IPS-15b (cell line): Measurements from ENCODE around the gene CENPS.
"Not testable (repeated sequence)": the region's sequence is repeated elsewhere in the genome, so short reads cannot be mapped to it uniquely, and the experiment has no call there.

Source experiments
- H3K27me3 ChIP-seq: one replicate; pipeline ENCODE4 v1.6.1; 2013; ENCODE audit warnings: low read length; ENCODE audit not compliant: control insufficient read depth, insufficient read depth
- H3K36me3 ChIP-seq: one replicate; pipeline ENCODE4 v1.6.1; 2013; ENCODE audit warnings: low read length; ENCODE audit not compliant: control insufficient read depth, insufficient read depth
- H3K4me1 ChIP-seq: one replicate; pipeline ENCODE4 v1.6.1; 2013; ENCODE audit warnings: mild to moderate bottlenecking, low read length; ENCODE audit not compliant: control insufficient read depth, insufficient read depth
- H3K4me3 ChIP-seq: one replicate; pipeline ENCODE4 v1.5.1; 2013; ENCODE audit warnings: low read depth, low read length
- H3K9ac ChIP-seq: one replicate; pipeline ENCODE4 v1.6.1; 2013; ENCODE audit warnings: low read depth, mild to moderate bottlenecking, low read length
- H3K9me3 ChIP-seq: one replicate; pipeline ENCODE4 v1.6.1; 2013; ENCODE audit warnings: mild to moderate bottlenecking, low read length; ENCODE audit not compliant: control insufficient read depth, insufficient read depth

Gene CENPS

DNA sequence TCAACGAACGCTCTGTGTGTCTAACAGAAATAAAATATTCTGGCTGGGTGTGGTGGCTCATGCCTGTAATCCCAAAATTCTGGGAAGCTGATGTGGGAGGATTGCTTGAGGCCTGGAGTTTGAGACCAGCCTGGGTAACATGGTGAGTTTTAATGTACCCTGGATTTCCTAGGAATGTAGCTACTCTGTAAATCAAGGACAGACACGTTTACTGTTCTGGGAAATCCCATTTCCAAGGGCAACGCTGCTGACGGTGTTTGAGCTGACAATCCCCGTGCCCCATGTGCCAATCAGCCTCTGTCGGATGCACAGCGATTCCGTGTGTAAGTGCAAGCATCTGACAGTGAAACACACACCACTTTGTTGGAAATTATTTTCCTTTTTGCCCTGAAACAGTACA, 27.6 kb downstream of the CENPS start:
- Histone ChIP-seq H3K4me1 (no peaks in the 10 kb centered on the region), H3K36me3 (peaks cover 23% of the 10 kb centered on the region), H3K4me3 (no peak overlapping the region), H3K9ac (no peak overlapping the region), H3K9me3 (no peaks in the 10 kb centered on the region), H3K27me3 (no peaks in the 10 kb centered on the region)

GRCh38 chr1:10459184-10459583, 29.0 kb downstream of the CENPS start:
- H3K36me3 ChIP-seq: peaks cover 31% of the 10 kb centered on the region
- no peaks in the 10 kb centered on the region for H3K4me1 ChIP-seq
- no peaks in the 10 kb centered on the region for H3K27me3 ChIP-seq
- H3K4me3 ChIP-seq: no peak overlapping the region
- H3K9me3 ChIP-seq: no peaks in the 10 kb centered on the region
- H3K9ac ChIP-seq: no peak overlapping the region

DNA sequence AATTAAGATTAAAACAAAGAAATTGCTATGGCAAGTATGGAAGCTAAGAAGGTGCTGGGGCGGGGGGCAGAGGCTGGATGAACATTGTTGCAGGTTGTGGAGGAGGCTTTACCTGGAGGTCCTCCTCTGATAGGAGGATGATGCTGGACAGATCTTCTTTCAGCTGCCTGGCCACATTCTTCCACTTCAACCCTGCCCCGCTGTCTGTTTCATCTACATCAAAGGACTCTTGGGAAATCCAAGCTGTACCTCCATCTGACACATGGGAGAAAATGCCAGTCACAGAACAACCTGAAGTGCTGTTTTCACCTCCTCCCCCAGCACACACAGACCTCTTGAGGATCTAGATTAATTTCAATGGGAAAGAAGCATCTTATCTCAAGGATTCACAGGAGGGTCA, 36.8 kb downstream of the CENPS start:
- peaks cover 52% of the 10 kb centered on the region for H3K36me3 ChIP-seq
- H3K27me3 ChIP-seq: no peaks in the 10 kb centered on the region
- no peak overlapping the region for H3K9ac ChIP-seq
- H3K4me1 ChIP-seq: no peaks in the 10 kb centered on the region
- H3K9me3 ChIP-seq: no peaks in the 10 kb centered on the region
- H3K4me3 ChIP-seq: no peak overlapping the region

- peaks cover 36% of the 10 kb centered on the region for H3K36me3 ChIP-seq
- no peaks in the 10 kb centered on the region for H3K9me3 ChIP-seq
- no peaks in the 10 kb centered on the region for H3K27me3 ChIP-seq
- no peaks in the 10 kb centered on the region for H3K4me1 ChIP-seq
- no peak overlapping the region for H3K4me3 ChIP-seq
- H3K9ac ChIP-seq: no peak overlapping the region
Measured at GRCh38 chr1:10470043-10470442, 39.8 kb downstream of the CENPS start.

DNA sequence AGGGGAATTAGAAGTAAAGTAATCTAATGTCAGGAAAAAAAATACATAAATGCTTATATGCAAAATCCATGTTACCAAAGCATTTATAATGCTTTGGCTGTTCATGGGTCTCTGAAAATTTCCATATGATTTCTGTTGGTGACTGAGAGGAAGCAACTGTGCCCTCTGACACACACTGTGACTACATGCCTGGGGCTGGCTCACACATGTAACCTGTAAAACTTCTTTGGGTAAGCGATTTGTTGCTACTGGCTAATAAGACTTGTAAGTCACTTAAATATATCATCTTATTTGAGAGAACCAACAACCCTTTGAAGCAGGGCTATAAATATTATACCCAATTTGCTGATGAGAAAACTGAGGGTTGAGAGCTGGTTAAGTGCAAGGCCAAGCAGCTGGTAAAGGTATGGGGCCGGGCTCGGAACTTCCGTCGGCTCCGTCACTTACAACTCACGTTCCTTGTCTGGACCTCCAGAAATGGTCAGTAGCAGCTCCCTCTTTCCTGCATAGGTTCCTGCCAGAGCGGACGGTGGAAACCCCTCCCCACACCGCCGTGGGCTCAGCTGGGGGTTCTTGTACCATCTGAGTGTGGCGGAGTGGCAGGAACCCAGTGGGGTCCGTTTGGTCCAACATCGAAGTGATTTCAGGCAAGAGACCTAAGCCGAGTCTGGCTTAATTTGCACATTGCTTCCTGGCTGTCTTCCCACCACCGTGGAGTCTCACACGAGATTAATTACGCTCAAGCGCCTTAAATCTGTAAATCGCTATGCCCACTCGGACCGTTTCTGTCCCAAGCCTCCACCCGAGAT, 41.4 kb downstream of the CENPS start:
- Histone ChIP-seq H3K9ac (peak overlapping the region; percentile 89), H3K4me3 (peak overlapping the region; percentile 98), H3K9me3 (no peaks in the 10 kb centered on the region), H3K4me1 (no peaks in the 10 kb centered on the region), H3K27me3 (no peaks in the 10 kb centered on the region), H3K36me3 (peaks cover 26% of the 10 kb centered on the region)

DNA sequence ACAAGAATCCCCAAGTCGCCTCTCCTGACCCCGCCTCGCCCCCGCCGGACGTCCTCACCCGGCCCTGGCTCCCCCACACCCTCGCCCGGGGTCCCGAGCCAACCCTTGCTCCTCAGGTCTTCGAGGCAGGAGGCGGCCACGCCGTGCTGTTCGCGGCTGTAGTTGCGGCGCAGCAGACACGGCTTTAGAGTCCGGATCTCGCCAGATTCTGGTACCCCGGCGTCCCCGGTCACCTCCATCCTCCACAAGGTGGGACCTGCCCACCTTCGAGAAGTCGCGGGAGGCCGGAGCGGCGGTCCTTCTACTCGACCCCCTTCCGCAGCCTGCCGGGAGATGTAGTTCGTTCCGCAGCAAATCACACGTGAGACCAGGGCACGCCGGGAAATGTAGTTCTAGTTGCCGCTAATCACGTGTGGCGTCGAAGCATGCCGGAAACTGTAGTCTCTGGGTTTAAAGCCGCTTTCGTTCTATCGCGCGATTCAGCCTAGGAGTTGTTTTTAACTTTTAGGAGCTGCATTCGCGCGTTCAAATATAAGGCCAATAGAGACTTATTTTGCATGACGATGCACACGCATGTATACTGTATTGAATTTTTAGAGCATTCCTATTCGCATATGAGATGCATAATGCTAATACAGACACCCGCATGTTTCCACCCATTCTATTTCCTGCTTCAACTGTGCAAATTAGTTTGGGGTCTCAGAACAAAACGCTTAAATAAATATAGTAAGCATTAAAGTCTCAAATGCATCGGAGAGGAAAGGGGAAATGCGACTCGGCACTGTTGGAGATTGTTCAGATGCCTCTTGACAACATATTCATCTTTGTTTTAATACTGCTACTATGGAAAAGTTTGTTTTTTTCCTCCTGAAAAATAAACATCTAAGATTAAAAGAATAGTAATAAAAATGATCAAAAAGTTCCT, 42.2 kb downstream of the CENPS start, which contains the start of gene DFFA:
TSS of gene DFFA (minus strand) at position 310 of the 925 bp plus-strand sequence. CDS start at position 239, 71 bp downstream.
- Histone ChIP-seq H3K9ac (peak within 1 kb of the TSS; percentile 89), H3K36me3 (peaks cover 21% of the 10 kb centered on the region), H3K27me3 (no peaks in the 10 kb centered on the region), H3K4me3 (peak within 1 kb of the TSS; percentile 98), H3K9me3 (no peaks in the 10 kb centered on the region), H3K4me1 (no peaks in the 10 kb centered on the region)

DNA sequence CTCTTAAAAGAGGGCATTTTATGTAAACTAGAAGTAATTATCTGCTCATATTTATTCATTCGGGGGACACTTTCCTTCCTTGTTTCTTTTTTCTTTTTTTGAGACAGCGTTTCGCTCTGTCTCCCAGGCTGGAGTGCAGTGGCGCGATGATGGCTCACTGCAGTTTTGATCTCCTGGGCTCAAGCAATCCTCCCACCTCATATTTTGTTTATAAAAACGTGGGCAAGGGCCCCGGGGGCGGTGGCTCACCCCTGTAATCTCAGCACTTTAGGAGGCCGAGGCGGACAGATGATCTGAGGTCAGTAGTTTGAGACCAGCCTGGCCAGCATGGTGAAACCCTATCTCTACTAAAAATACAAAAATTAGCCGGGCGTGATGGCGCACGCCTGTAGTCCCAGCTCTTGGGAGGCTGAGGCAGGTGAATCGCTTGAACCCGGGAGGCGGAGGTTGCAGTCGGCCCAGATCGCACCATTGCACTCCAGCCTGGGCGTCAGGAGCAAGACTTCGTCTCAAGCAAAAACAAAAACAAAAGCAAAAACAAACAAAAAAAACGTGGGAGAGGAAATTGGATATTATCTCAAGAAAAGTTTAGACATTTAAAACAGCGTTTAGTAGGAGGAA, 43.0 kb downstream of the CENPS start:
- Histone ChIP-seq H3K27me3 (no peaks in the 10 kb centered on the region), H3K9ac (no peak overlapping the region), H3K9me3 (no peaks in the 10 kb centered on the region), H3K36me3 (peaks cover 13% of the 10 kb centered on the region), H3K4me3 (no peak overlapping the region), H3K4me1 (no peaks in the 10 kb centered on the region)

- not testable (repeated sequence) for H3K27me3 ChIP-seq, H3K4me1 ChIP-seq, H3K9me3 ChIP-seq, H3K36me3 ChIP-seq, H3K9ac ChIP-seq
- peak overlapping the region; percentile 66 for H3K4me3 ChIP-seq
Measured at GRCh38 chr1:10474309-10474612, 44.0 kb downstream of the CENPS start.

- Histone ChIP-seq H3K9me3 (no peaks in the 10 kb centered on the region), H3K4me1 (no peaks in the 10 kb centered on the region), H3K4me3 (peak within 1 kb of the TSS; percentile 66), H3K36me3 (no peaks in the 10 kb centered on the region), H3K27me3 (no peaks in the 10 kb centered on the region), H3K9ac (peak within 1 kb of the TSS; percentile 67)
Measured at GRCh38 chr1:10474613-10475507, 44.6 kb downstream of the CENPS start, which contains the start of gene PEX14. Gene PEX14 (plus strand): TSS chr1:10474950. CDS start chr1:10474967, 17 bp downstream.

- Histone ChIP-seq H3K9me3 (no peaks in the 10 kb centered on the region), H3K9ac (peak overlapping the region; percentile 67), H3K27me3 (no peaks in the 10 kb centered on the region), H3K4me3 (peak overlapping the region; percentile 66), H3K4me1 (no peaks in the 10 kb centered on the region), H3K36me3 (no peaks in the 10 kb centered on the region)
Measured at GRCh38 chr1:10475510-10475909, 45.3 kb downstream of the CENPS start.

DNA sequence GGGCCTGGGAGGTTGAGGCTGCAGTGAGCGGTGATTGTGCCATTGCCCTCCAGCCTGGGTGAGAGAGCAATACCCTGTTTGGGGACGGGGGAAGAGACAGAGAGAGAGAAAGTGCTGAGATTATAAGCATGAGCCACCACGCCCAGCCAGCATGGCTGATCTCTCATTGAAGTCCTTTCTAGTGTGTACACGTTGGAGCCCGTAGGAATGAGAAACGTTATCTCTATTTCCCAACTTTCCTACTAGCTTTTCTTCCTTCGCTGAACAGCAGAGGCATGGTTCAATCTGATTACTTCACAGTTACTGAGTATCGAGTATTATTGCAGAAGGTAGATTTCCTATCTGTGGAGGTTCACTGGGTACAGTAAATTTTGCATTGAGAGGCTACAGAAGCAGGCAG, 49.1 kb downstream of the CENPS start:
- no peak overlapping the region for H3K9ac ChIP-seq
- no peaks in the 10 kb centered on the region for H3K4me1 ChIP-seq
- H3K4me3 ChIP-seq: no peak overlapping the region
- H3K27me3 ChIP-seq: no peaks in the 10 kb centered on the region
- no peaks in the 10 kb centered on the region for H3K36me3 ChIP-seq
- no peaks in the 10 kb centered on the region for H3K9me3 ChIP-seq
